GM21447 (cell line): ENCODE results near the gene RBMS1.

ENCODE experiments used
- ATAC-seq: cut with Tn5 transposase; IDR thresholded peaks from one replicate; pipeline ENCODE4 v1.9.1; 2021; ENCODE audit not compliant: unreplicated experiment

RBMS1 gene

GRCh38 chr2:160493227-160494028, at the start of gene RBMS1:
Gene RBMS1 (minus strand): TSS chr2:160493807. CDS start chr2:160493363, 444 bp downstream.
- ATAC-seq: no peak

DNA sequence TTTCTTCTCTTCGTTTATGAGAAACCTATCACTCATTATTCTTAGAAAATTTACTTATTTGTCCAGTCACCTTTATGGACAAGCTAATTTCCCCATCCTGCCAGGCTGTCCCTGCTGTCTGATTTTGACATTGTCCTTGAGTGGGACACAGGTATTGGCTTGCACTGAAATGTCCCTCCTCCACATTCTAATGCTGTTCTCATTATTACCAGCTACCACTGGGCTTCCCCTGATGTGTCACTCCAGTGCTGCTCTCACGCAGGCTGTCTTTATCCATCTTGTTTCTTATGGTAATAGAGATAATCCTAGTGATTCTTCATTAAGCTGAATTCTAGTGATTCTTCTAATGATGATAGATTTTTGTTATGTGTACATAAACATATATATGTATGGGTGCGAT, 48.1 kb upstream of the RBMS1 start:
- ATAC-seq: no peak

GRCh38 chr2:160538559-160539355, 45.1 kb upstream of the RBMS1 start:
- ATAC-seq: no peak

GRCh38 chr2:160538115-160538514, 44.5 kb upstream of the RBMS1 start:
- ATAC-seq: no peak

DNA sequence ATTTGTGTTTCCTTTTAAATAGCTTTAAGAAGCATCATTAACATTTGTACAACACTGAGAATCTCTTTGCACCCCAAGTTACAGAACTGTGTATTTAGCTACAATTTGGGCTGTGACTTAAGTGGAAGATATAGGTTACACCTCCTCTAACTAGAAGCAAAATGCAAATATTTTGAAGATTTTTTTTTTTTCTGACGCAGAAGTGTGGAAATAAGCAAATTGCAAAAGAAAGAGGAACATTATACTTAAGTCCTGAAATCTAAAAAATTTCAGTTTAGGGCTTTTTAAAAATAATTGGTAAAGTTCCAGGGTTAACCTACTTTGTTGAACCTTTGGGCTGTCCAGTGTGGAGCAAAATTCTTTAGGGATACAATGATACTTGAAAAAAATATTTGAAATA, 41.4 kb upstream of the RBMS1 start:
- ATAC-seq: no peak

- no peak for ATAC-seq
Observed at GRCh38 chr2:160534249-160534648, 40.6 kb upstream of the RBMS1 start.

DNA sequence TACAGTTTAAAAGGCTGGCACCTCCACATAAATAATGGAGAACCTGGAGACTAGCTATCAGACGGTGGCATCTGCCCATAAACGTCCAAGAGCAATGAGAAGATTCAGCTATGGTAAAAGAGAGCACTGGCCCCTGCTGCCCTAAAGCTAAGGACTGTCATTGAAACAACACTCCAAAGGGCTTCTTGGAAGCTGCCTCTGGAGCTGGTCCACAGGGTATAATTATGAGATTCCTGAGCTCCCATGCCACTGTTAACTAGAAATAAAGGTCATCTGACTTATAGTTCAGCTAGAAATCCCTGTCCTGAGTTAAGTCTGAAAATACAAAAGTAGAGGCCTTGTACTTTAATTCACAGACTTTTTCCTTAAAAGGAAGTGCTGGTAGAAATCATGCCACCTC, 39.9 kb upstream of the RBMS1 start:
- no peak for ATAC-seq

GRCh38 chr2:160532388-160532787, 38.8 kb upstream of the RBMS1 start:
- ATAC-seq: no peak

DNA sequence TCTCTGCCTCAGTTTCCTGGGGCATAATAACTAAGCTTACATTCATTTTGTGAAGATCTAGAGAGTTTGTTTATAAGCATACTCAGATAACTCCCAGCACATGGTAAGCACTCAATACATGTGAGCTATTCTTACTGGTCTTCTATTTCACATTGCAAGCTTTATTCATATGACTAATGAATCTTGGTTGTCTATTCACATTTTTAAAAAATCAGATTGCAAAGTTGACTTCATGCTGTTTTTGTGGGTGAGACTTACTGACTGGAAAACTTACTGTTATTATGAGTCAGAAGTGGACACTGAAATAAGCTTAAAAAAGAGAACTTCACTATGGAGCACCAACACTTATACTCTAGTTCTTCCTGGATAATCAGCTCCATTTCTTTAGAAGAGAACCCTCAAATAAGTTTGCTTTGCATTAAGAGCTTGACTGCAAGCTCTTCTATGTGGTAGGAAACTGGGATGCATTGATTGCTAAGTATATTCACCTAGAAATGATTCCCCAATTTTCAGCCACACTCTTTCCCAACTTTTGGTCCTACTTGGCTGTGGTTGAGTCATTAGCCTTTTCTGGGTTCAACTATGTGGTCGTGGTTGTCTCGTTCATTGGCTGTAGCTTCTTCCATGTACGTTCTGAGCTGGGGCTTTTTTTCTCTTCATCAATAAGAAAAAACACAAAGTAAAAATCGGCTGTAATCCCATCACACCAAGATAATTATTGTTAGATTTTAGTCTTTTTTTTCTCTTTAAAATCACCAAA, 29.5 kb upstream of the RBMS1 start:
- ATAC-seq: no peak

DNA sequence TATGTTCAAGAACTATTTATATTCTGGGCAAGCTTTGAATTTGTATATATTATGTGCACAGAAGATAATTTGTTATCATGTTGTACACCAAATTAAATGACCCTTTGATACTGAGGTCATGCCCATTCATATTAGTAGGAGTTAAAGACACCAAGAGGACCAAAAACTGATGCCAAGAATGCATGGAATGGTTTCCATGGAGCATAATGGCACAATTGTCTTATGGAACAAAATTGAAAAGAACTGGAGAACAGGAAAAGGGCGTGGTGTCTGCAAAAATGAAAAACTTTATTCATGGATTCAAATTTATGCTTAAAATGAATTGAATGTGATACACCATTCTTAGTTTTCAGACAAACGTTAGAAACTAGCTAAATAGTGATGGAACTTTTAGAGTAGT, 24.1 kb upstream of the RBMS1 start:
- no peak for ATAC-seq

DNA sequence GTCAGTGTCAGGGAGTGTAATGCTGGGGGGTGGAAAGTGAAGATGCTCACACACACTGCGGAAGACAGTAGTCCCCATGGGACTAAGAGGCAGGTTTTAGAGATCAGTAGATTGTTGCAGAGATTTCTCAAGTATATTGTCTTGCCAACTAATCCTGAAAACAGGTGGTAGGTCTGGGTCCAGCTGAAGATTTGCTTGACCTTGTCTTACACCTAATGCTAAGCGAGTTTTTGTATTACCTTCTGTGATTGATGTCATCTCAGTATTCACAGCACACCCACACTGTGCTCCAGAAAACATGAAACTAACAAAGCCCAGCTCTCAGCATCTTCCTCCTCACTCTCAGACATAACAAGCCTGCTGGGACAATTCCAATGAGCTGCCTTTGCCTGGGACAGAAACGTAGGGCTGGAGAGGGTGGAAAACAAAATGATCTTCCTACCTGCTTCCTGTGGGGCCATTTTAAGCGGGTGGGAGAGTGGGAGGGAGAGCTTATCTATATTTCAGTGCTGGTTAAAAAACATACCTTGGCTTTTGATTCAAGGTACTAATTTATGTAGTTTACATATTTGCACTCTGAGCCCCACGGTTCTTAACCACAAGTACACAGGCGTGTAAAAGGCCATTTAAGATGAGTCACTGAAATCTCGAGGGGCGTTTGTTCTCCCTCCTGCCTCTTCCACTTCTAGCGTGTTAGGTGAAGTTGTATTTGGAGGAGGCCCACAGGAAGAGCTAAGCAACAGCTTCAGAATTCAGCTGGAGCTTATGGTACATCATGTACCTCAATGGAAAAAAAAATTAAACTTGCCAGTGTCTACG, 23.1 kb upstream of the RBMS1 start:
- no peak for ATAC-seq

GRCh38 chr2:160515120-160515519, 21.5 kb upstream of the RBMS1 start:
- no peak for ATAC-seq

DNA sequence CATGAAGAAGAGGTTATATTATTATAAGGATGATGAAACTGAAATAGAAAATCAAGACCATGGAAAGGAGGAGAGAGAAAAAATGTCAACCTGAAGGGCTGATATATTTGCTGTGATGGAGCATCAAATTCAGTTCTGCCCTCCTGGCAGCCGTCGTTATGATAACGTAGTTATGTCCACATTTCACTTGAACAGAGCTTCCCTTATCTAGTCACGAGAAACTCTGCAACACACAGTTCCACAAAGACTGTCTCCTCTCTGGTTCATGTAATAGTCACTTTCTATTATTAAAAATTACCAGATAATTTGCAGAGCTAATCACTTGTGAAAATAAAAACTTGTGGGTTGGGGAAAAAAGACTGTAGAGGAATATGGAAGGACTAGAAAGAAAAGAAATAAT, 19.5 kb upstream of the RBMS1 start:
- ATAC-seq: no peak

DNA sequence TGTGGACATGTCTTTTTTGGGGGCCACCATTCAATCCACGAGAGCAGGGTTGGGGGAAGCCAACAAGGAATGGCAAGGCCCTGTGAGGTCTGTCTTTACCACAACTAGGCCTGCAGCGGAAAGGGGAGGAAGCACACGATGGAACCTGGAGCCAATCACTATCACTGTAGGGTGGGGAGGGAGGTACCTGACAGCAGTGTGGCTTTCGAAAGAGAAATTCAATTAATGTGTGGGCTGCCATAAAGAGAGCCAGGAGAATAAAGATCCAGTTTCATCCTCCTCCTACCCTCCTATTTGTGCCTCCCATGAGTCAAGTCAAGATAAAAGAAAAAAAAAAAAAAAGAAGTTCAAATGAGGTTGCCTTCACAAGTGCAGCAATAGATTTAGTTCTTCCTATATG, 18.9 kb upstream of the RBMS1 start:
- ATAC-seq: no peak

GRCh38 chr2:160510617-160511016, 17.0 kb upstream of the RBMS1 start:
- ATAC-seq: no peak

DNA sequence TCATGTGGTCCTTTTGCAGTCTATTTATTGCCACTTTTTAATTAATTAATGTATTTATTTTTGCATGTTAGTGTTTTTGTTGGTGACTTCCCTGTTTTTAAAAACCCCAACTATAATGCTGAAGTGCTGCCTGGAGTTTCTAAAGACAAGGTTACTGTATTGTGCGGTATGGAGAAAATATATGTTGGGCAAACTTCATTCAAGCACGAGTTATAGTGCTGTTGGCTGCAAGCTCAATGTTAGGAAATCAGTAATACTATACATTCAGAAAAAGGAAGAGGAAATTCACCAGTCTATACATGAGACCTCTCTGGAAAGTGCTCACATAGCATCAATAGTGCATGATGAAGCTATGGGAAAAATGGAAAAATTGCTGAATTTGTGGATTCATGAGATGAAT, 15.4 kb upstream of the RBMS1 start:
- no peak for ATAC-seq

DNA sequence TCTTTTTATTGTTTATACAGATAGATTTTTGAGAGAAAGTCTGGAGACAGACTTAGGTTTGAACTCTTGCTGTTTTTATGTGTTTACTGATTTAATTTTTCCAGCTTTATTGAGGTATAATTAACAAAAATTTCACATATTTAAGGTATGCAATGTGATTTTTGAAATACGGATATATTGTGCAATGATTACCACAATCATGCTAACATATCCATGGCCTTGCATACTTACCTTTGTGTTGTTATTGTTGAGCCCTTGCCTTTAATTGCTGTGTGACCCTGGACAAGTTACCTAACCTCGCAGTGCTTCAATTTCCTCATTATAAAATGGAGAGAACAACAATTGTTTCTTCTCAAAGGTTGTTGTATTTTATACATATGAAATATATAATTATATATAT, 13.9 kb upstream of the RBMS1 start:
- ATAC-seq: no peak

DNA sequence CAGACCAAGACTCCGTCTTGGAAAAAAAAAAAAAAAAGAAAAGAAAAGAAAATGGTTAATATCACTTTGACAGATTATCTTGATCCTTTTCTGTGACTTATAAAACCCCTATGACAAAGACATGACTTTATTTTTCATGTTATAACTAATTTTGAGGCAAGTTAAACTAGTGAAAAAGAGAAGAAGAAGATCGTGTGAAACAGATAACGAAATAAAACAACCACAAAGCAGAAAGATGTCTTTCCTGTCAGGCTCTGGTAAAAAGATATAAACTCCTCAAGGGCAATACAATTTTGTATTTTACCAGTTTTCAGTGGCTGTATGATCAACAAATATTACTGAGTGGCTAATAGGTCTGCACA, 13.4 kb upstream of the RBMS1 start:
- ATAC-seq: no peak

- no peak for ATAC-seq
Observed at GRCh38 chr2:160506371-160507045, 12.9 kb upstream of the RBMS1 start.

DNA sequence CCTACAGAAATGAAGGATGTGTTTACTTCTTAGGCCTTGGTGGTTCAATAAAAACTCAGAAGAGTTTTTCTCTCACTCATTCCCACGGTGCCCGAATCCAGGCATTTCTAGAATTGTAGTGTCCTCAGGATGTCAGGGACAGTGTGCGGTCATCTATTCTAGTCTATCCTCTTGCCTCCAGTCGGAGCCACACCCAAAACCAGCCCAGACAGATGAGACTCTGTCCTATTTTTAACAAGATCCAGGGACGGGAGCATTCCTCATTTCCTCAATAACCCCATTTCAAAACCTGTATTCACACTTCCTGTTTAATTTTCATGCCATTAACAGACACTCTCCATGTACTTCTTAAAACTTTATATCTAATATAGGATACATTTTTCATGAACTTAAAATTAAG, 11.6 kb upstream of the RBMS1 start:
- no peak for ATAC-seq
